ENCODE results near the gene PLXDC2.

The PLXDC2 gene

GRCh38 chr10:20299034-20299736 lies 483.0 kb downstream of the PLXDC2 start (continued):
- TF ChIP-seq ZNF449 (tag by site-specific recombination; IDR thresholded peaks at IDR 0.05) (no peak), ZNF24 (tag by site-specific recombination; IDR thresholded peaks at IDR 0.05) (no peak), BCL11B (tag by site-specific recombination; IDR thresholded peaks at IDR 0.05; ENCODE audit: low read depth) (no peak), HOXA7 (CRISPR knock-in tag; IDR thresholded peaks at IDR 0.05; ENCODE audit: borderline replicate concordance) (no peak), BCL6B (tag by site-specific recombination; IDR thresholded peaks at IDR 0.05) (no peak), ZNF366 (tag by site-specific recombination; conservative IDR thresholded peaks at IDR 0.05) (no peak), ZNF747 (tag by site-specific recombination; IDR thresholded peaks at IDR 0.05) (no peak), YY1 (tag by site-specific recombination; IDR thresholded peaks at IDR 0.05) (no peak), KLF16 (tag by site-specific recombination; IDR thresholded peaks at IDR 0.05) (no peak)

- POLR2A ChIA-PET: no interaction called here
- H3K4me3 ChIP-seq (ENCODE audit: low read depth, low read length): no peak overlapping the region
- TF ChIP-seq ZNF280D (tag by site-specific recombination; IDR thresholded peaks at IDR 0.05): no peak
Measured at GRCh38 chr10:20300735-20301134, 484.5 kb downstream of the PLXDC2 start.

GRCh38 chr10:20302033-20302432 lies 485.8 kb downstream of the PLXDC2 start:
- no peak overlapping the region for H3K4me3 ChIP-seq (ENCODE audit: low read depth, low read length)
- TF ChIP-seq ZNF707 (tag by site-specific recombination; IDR thresholded peaks at IDR 0.05) (no peak), KLF8 (tag by site-specific recombination; IDR thresholded peaks at IDR 0.05) (no peak), REST (tag by site-specific recombination; IDR thresholded peaks at IDR 0.05) (no peak), ZNF239 (tag by site-specific recombination; IDR thresholded peaks at IDR 0.05) (no peak), ZNF350 (tag by site-specific recombination; IDR thresholded peaks at IDR 0.05) (no peak), ZNF214 (tag by site-specific recombination; IDR thresholded peaks at IDR 0.05; ENCODE audit: borderline replicate concordance) (no peak), ZNF658 (tag by site-specific recombination; IDR thresholded peaks at IDR 0.05) (no peak), ZEB2 (tag by site-specific recombination; IDR thresholded peaks at IDR 0.05) (no peak), ZSCAN18 (tag by site-specific recombination; IDR thresholded peaks at IDR 0.05) (no peak), ZNF24 (tag by site-specific recombination; IDR thresholded peaks at IDR 0.05) (no peak), HOXA7 (CRISPR knock-in tag; IDR thresholded peaks at IDR 0.05; ENCODE audit: borderline replicate concordance) (no peak), PRDM1 (tag by site-specific recombination; IDR thresholded peaks at IDR 0.05) (no peak)

More at GRCh38 chr10:20300735-20301134, 484.5 kb downstream of the PLXDC2 start:
- Histone ChIP-seq H3K9me3 (ENCODE audit: control insufficient read depth, insufficient read depth, low read depth, low read length) (no peaks in the 10 kb centered on the region; the same call in 1 of the 2 replicates), H3K4me1 (ENCODE audit: control insufficient read depth, insufficient read depth, low read length) (no peaks in the 10 kb centered on the region), H3K27ac (ENCODE audit: extremely low read depth, low read depth, low read length) (no peak overlapping the region), H3K36me3 (ENCODE audit: control insufficient read depth in 2 of 2, insufficient read depth in 1 of 2, low read length in 2 of 2) (no peaks in the 10 kb centered on the region)
- CTCF ChIA-PET: no interaction called here

More at GRCh38 chr10:20302033-20302432, 485.8 kb downstream of the PLXDC2 start:
- Histone ChIP-seq H3K4me1 (ENCODE audit: control insufficient read depth, insufficient read depth, low read length) (no peaks in the 10 kb centered on the region), H3K9me3 (ENCODE audit: control insufficient read depth, insufficient read depth, low read depth, low read length) (no peaks in the 10 kb centered on the region; the same call in 1 of the 2 replicates), H3K36me3 (ENCODE audit: control insufficient read depth in 2 of 2, insufficient read depth in 1 of 2, low read length in 2 of 2) (no peaks in the 10 kb centered on the region), H3K27ac (ENCODE audit: extremely low read depth, low read depth, low read length) (no peak overlapping the region)
- ChIA-PET POLR2A (no interaction called here), CTCF (no interaction called here)
